ENCODE results near the gene ST6GALNAC6. TPM values are rescaled to one million over a fixed set of nuclear protein-coding genes. Genes with fewer than 3 reads are reported as not detected.

ST6GALNAC6 gene
- total RNA-seq, 1 experiment from 2014 or later: 24.5 TPM

DNA sequence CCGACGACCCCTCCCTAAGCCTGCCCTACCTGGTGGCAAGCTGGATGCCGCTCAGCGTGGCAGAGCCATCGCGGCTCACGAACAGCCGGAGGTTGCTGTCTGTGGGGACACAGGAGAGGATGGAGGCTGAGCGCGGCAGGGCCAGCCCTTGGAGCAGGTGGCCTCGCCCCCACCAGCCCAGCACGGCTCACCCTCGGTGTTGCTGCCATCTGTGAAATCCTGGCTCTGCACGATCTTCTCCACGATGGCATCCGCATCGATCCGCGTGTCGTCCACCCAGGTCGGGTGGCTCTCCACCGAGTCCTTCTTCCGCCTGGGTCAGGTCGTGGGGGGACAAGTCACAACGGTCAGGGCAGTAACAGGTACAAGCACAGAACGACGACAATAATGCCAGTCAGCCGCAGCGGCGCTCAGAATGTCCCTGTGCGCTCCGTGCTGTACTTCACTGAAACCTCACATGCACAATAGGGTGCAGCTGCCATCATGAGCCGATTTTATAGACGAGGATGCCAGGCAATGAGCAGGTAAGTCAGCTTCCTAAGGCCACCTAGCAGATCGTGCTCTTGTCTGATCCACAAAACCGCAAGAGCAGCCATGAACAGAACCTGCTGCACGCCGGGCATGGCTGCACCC, 45.3 kb upstream of the ST6GALNAC6 start:
- Histone ChIP-seq H3K27me3 (ENCODE audit: insufficient read depth, low read length) (no peaks in the 10 kb centered on the region), H3K4me1 (ENCODE audit: control insufficient read depth in 1 of 2, insufficient read depth in 2 of 2, low read length in 2 of 2) (peaks cover 10 to 21% of the 10 kb centered on the region in 2 experiments), H3K27ac (ENCODE audit: low read depth, low read length) (no peak overlapping the region), H2AFZ (ENCODE audit: low read depth, low read length, poor library complexity, severe bottlenecking) (no peak overlapping the region), H4K20me1 (ENCODE audit: insufficient read depth) (no peaks in the 10 kb centered on the region), H3K9me3 (ENCODE audit: control insufficient read depth in 1 of 2, insufficient read depth in 1 of 2, low read depth in 1 of 2, low read length in 2 of 2) (no peaks in the 10 kb centered on the region), H3K36me3 (ENCODE audit: control insufficient read depth in 1 of 2, insufficient read depth in 2 of 2, low read length in 2 of 2) (peaks cover 0 to 9% of the 10 kb centered on the region in 2 experiments; a peak in 2 of 4 replicates), H3K9ac (ENCODE audit: low read length) (no peak overlapping the region), H3K79me2 (ENCODE audit: insufficient read depth, low read length) (no peaks in the 10 kb centered on the region; the same call in 1 of the 2 replicates), H3K4me2 (ENCODE audit: low read length) (no peak overlapping the region), H3K4me3 (replicated peaks in 1 of 2; ENCODE audit: low read depth in 1 of 2, low read length in 2 of 2) (no peak overlapping the region), H3K9me2 (ENCODE audit: insufficient read depth) (no peaks in the 10 kb centered on the region)
- POLR2A ChIA-PET: no interaction called here
- RAD21 ChIA-PET (ENCODE audit: low non-redundant PET in 1 of 2, low total read pairs in 2 of 2, uncharacterized antibody in 2 of 2, unreplicated experiment in 2 of 2): interaction anchor here in 1 of 2 experiments (2.0 kb wide), 1 partner anchor 90 kb away, joined by 10 read pairs; no protein-coding TSS in a partner anchor
- BruUV-seq (replicated peaks): no TSS peak
- DNase-seq (ENCODE audit: low read depth, low spot score) (no peak), ATAC-seq (no peak)
- intact Hi-C loops (cut with micrococcal nuclease): no loop called here
- CTCF ChIA-PET: interaction anchor here (1.6 to 2.4 kb wide), 3 partner anchors 11 to 137 kb away, joined by 3 to 37 read pairs (median 9); no protein-coding TSS in a partner anchor
- TF ChIP-seq ZNF274 (IDR thresholded peaks at IDR 0.05; ENCODE audit: low read depth, low read length) (no peak), EZH2 (IDR thresholded peaks at IDR 0.05) (no peak), CBX3 (IDR thresholded peaks at IDR 0.05; ENCODE audit: low read depth) (no peak), SP1 (IDR thresholded peaks at IDR 0.05; ENCODE audit: low read depth) (no peak), POLR2AphosphoS5 (IDR thresholded peaks at IDR 0.05; ENCODE audit: low read depth, low read length) (no peak), ZFX (IDR thresholded peaks at IDR 0.05) (no peak), SRF (IDR thresholded peaks at IDR 0.05; ENCODE audit: low read depth) (no peak), YY1 (IDR thresholded peaks at IDR 0.05; ENCODE audit: extremely low read depth, insufficient replicate concordance, low read depth, low read length) (no peak), POLR2A (IDR thresholded peaks at IDR 0.05; ENCODE audit: borderline replicate concordance, extremely low read depth, insufficient read depth, insufficient read length) (no peak), EZH2phosphoT487 (IDR thresholded peaks at IDR 0.05; ENCODE audit: borderline replicate concordance) (no peak), EGR1 (IDR thresholded peaks at IDR 0.05; ENCODE audit: low read depth) (no peak), JUND (IDR thresholded peaks at IDR 0.05) (no peak), ELF1 (IDR thresholded peaks at IDR 0.05; ENCODE audit: borderline replicate concordance, low read depth) (no peak), SIN3A (IDR thresholded peaks at IDR 0.05; ENCODE audit: low read depth) (no peak)
- TF ChIP-seq, protein P1, sequence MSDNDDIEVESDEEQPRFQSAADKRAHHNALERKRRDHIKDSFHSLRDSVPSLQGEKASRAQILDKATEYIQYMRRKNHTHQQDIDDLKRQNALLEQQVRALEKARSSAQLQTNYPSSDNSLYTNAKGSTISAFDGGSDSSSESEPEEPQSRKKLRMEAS (IDR thresholded peaks at IDR 0.05): no peak
- TF ChIP-seq, protein P2, sequence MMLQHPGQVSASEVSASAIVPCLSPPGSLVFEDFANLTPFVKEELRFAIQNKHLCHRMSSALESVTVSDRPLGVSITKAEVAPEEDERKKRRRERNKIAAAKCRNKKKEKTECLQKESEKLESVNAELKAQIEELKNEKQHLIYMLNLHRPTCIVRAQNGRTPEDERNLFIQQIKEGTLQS (IDR thresholded peaks at IDR 0.05): no peak
